Measurements from ENCODE around the gene IGSF3.

The IGSF3 gene

GRCh38 chr1:116587501-116588227 is 79.9 kb downstream of the IGSF3 start:
- H3K4me3 ChIP-seq (ENCODE audit: low read depth, low read length): no peak overlapping the region
- no peak for DNase-seq
- H3K27me3 ChIP-seq (replicated peaks): no peaks in the 10 kb centered on the region
- no peak overlapping the region for H3K27ac ChIP-seq
- in situ Hi-C loops (cut with HindIII; ENCODE audit: low pct_ligation_motif_present, low sequenced_read_pairs): no loop called here
- no peaks in the 10 kb centered on the region for H3K36me3 ChIP-seq (replicated peaks)
- TF ChIP-seq CTCF (IDR thresholded peaks at IDR 0.05; ENCODE audit: low read depth, low read length, missing control alignments): no peak

- Histone ChIP-seq H3K27me3 (replicated peaks) (no peaks in the 10 kb centered on the region), H3K36me3 (replicated peaks) (no peaks in the 10 kb centered on the region)
- DNase-seq: no peak
Measured at GRCh38 chr1:116586741-116587143, 80.8 kb downstream of the IGSF3 start.

GRCh38 chr1:116585886-116586285 is 81.6 kb downstream of the IGSF3 start:
- no peaks in the 10 kb centered on the region for H3K36me3 ChIP-seq (replicated peaks)
- no peak for DNase-seq
- TF ChIP-seq CTCF (IDR thresholded peaks at IDR 0.05; ENCODE audit: low read depth, low read length, missing control alignments): no peak
- in situ Hi-C loops (cut with HindIII; ENCODE audit: low pct_ligation_motif_present, low sequenced_read_pairs): no loop called here
- no peaks in the 10 kb centered on the region for H3K27me3 ChIP-seq (replicated peaks)
- no peak overlapping the region for H3K4me3 ChIP-seq (ENCODE audit: low read depth, low read length)
- no peak overlapping the region for H3K27ac ChIP-seq

More at GRCh38 chr1:116586741-116587143, 80.8 kb downstream of the IGSF3 start:
- no peak for TF ChIP-seq CTCF (IDR thresholded peaks at IDR 0.05; ENCODE audit: low read depth, low read length, missing control alignments)
- in situ Hi-C loops (cut with HindIII; ENCODE audit: low pct_ligation_motif_present, low sequenced_read_pairs): no loop called here
- no peak overlapping the region for H3K27ac ChIP-seq
- no peak overlapping the region for H3K4me3 ChIP-seq (ENCODE audit: low read depth, low read length)

GRCh38 chr1:116581323-116581885 is 86.1 kb downstream of the IGSF3 start:
- H3K4me3 ChIP-seq (ENCODE audit: low read depth, low read length): no peak overlapping the region
- no peak for DNase-seq
- H3K27me3 ChIP-seq (replicated peaks): no peaks in the 10 kb centered on the region
- no peak for TF ChIP-seq CTCF (IDR thresholded peaks at IDR 0.05; ENCODE audit: low read depth, low read length, missing control alignments)
- H3K27ac ChIP-seq: no peak overlapping the region
- no peaks in the 10 kb centered on the region for H3K36me3 ChIP-seq (replicated peaks)
- in situ Hi-C loops (cut with HindIII; ENCODE audit: low pct_ligation_motif_present, low sequenced_read_pairs): no loop called here

GRCh38 chr1:116580446-116581322 is 86.8 kb downstream of the IGSF3 start:
- no peak for TF ChIP-seq CTCF (IDR thresholded peaks at IDR 0.05; ENCODE audit: low read depth, low read length, missing control alignments)
- Histone ChIP-seq H3K27ac (no peak overlapping the region), H3K36me3 (replicated peaks) (no peaks in the 10 kb centered on the region), H3K27me3 (replicated peaks) (no peaks in the 10 kb centered on the region), H3K4me3 (ENCODE audit: low read depth, low read length) (no peak overlapping the region)
- in situ Hi-C loops (cut with HindIII; ENCODE audit: low pct_ligation_motif_present, low sequenced_read_pairs): no loop called here
- no peak for DNase-seq

Data from brain microvascular endothelial cell (primary cell).